A549 (cell line): ENCODE results near the gene EFHD2. TPM values are rescaled to one million over a fixed set of nuclear protein-coding genes. Genes with fewer than 3 reads are reported as not detected.

ENCODE experiments used
- ATAC-seq, 2 experiments: fragments of 200-7000 bp in 1 of 2; fragments of >200 bp in 1 of 2; cut with Nextera tagmentation in 1 of 2; cut with Tn5 transposase in 1 of 2; 3 replicates each; pipeline versions ENCODE4 v1.8.0 to v1.9.1; 2018 to 2020; ENCODE audit warnings: mild to moderate bottlenecking in 1 of 2, moderate library complexity in 1 of 2
- CTCF ChIA-PET: fragments of 300-600 bp; sonication (Branson Sonifier 250); formaldehyde crosslinking; extraction: SDS; loops from one replicate; lab custom pipeline; 2021; ENCODE audit warnings: antibody characterized with exemption, inconsistent platforms; lab: Yijun Ruan, JAX
- POLR2A ChIA-PET: fragments of 350-600 bp; formaldehyde crosslinking; extraction: SDS; loops from one replicate; lab custom pipeline; 2021; ENCODE audit warnings: antibody characterized with exemption, inconsistent platforms; lab: Yijun Ruan, JAX
- DNase-seq, 2 experiments: peaks; one replicate each; pipeline versions ENCODE4 v3.0.0 to v3.0.0-alpha.2; 2011 to 2016; ENCODE audit warnings: low read depth in 1 of 2, low spot score in 1 of 2
- FAIRE-seq: peaks from 2 replicates; lab custom pipeline; 2011; peaks lifted over from hg19 to GRCh38; lab: Jason Lieb, UNC
- H3K27ac ChIP-seq, 2 experiments: fragments of >200 bp; sonication (Bioruptor Twin); formaldehyde crosslinking; 3 replicates each; pipeline ENCODE4 v1.5.1; 2016 to 2017
- H3K4me1 ChIP-seq: fragments of >200 bp; sonication (Bioruptor Twin); formaldehyde crosslinking; 3 replicates; pipeline ENCODE4 v1.6.1; 2016
- H3K4me2 ChIP-seq: fragments of >200 bp; sonication (Bioruptor Twin); formaldehyde crosslinking; 3 replicates; pipeline ENCODE4 v1.6.1; 2016
- H3K4me3 ChIP-seq: fragments of >200 bp; sonication (Bioruptor Twin); formaldehyde crosslinking; 3 replicates; pipeline ENCODE4 v1.5.1; 2016
- H3K9me3 ChIP-seq: fragments of >200 bp; sonication (Bioruptor Twin); formaldehyde crosslinking; 3 replicates; pipeline ENCODE4 v1.6.1; 2016
- BCL3 ChIP-seq: fragments of >200 bp; sonication (Bioruptor Twin); formaldehyde crosslinking; IDR thresholded peaks from 3 replicates; pipeline ENCODE4 v1.6.1; 2016
- CBX8 ChIP-seq: fragments of 200-600 bp; sonication (generic); IDR thresholded peaks from 2 replicates; pipeline ENCODE4 v1.6.1; 2016
- EP300 ChIP-seq, 2 experiments: fragments of >200 bp; sonication (Bioruptor Twin); formaldehyde crosslinking; IDR thresholded peaks; 2 replicates in 1 of 2; 3 replicates in 1 of 2; pipeline ENCODE4 v1.6.1; 2016 to 2017
- GATA3 ChIP-seq: IDR thresholded peaks from 2 replicates; pipeline ENCODE4 v1.6.1; 2012; ENCODE audit warnings: borderline replicate concordance
- HDAC2 ChIP-seq: fragments of 200-600 bp; sonication (generic); IDR thresholded peaks from 2 replicates; pipeline ENCODE4 v1.6.1; 2016
- HEYL ChIP-seq: fragments of 250-450 bp; sonication (Bioruptor Pico); IDR thresholded peaks from 2 replicates; pipeline ENCODE4 v1.8.0; 2021; ENCODE audit warnings: mild to moderate bottlenecking, moderate library complexity
- JUN ChIP-seq, 2 experiments: fragments of >200 bp; sonication (Bioruptor Twin); formaldehyde crosslinking; IDR thresholded peaks; 2 replicates in 1 of 2; 3 replicates in 1 of 2; pipeline ENCODE4 v1.6.1; 2016 to 2017
- MAX ChIP-seq: IDR thresholded peaks from 2 replicates; pipeline ENCODE4 v1.6.1; 2012
- MYC ChIP-seq: IDR thresholded peaks from 2 replicates; pipeline ENCODE4 v1.6.1; 2012; ENCODE audit warnings: mild to moderate bottlenecking, inconsistent platforms, low read length, improper control_type of control experiment, borderline replicate concordance
- NPAS2 ChIP-seq: fragments of 250-450 bp; sonication (Bioruptor Pico); IDR thresholded peaks from 2 replicates; pipeline ENCODE4 v1.8.0; 2022; ENCODE audit warnings: mild to moderate bottlenecking, moderate library complexity, borderline replicate concordance
- PHF8 ChIP-seq: fragments of 200-600 bp; sonication (generic); IDR thresholded peaks from 2 replicates; pipeline ENCODE4 v1.6.1; 2016; ENCODE audit warnings: low read depth, mild to moderate bottlenecking, antibody characterized with exemption, moderate library complexity, borderline replicate concordance
- POLR2A ChIP-seq: IDR thresholded peaks from 2 replicates; pipeline ENCODE4 v1.6.1; 2012; ENCODE audit warnings: mild to moderate bottlenecking, low read length
- RAD21 ChIP-seq, 2 experiments: fragments of >200 bp in 1 of 2; sonication (Bioruptor Twin) in 1 of 2; formaldehyde crosslinking in 1 of 2; IDR thresholded peaks in 1 of 2; conservative IDR thresholded peaks in 1 of 2; 2 replicates in 1 of 2; 3 replicates in 1 of 2; pipeline ENCODE4 v1.6.1; 2012 to 2018; ENCODE audit warnings: inconsistent platforms in 1 of 2
- SMC3 ChIP-seq: fragments of >200 bp; sonication (Bioruptor Twin); formaldehyde crosslinking; IDR thresholded peaks from 3 replicates; pipeline ENCODE4 v1.6.1; 2018; ENCODE audit warnings: inconsistent platforms
- TP53 ChIP-seq: fragments of 250-450 bp; sonication (Bioruptor Pico); IDR thresholded peaks from 2 replicates; pipeline ENCODE4 v1.5.0; 2021; ENCODE audit warnings: mild to moderate bottlenecking, moderate library complexity
- USF2 ChIP-seq: fragments of 450-650 bp; IDR thresholded peaks from 2 replicates; pipeline ENCODE4 v1.6.1; 2014; ENCODE audit warnings: antibody characterized with exemption
- ZFP36 ChIP-seq: fragments of 450-650 bp; IDR thresholded peaks from 2 replicates; pipeline ENCODE4 v1.6.1; 2014; ENCODE audit warnings: borderline replicate concordance; ENCODE audit not compliant: partially characterized antibody
- WGBS: methylation state at CpG from one replicate; pipeline ENCODE4 v1.1.6; 2017; ENCODE audit errors: missing lambda C conversion rate; 5-methylcytosine and 5-hydroxymethylcytosine counted together
- polyA minus RNA-seq: library from RNA; depleted of rRNA, polyadenylated mRNA; stranded (reverse); fragments of >200 nt; gene quantifications from 2 replicates; pipeline ENCODE4 v1.2.3, GENCODE V29; 2011; rRNA and poly(A)+ RNA removed
- polyA plus RNA-seq, 4 experiments: library from polyadenylated mRNA; depleted of rRNA in 3 of 4; stranded (reverse); fragments of >200 nt; fragmentation: RNase III in 1 of 4; extraction: RNeasy Plus Mini Kit Qiagen cat#74134 plus additional on column Dnase treatment in 1 of 4; gene quantifications; 2 replicates in 3 of 4; 3 replicates in 1 of 4; pipeline ENCODE4 v1.2.3, GENCODE V29; 2011 to 2017
- TF ChIP-seq, protein P1 (sequence below): IDR thresholded peaks from 2 replicates; pipeline ENCODE4 v1.6.1; 2012

Gene EFHD2, protein sequence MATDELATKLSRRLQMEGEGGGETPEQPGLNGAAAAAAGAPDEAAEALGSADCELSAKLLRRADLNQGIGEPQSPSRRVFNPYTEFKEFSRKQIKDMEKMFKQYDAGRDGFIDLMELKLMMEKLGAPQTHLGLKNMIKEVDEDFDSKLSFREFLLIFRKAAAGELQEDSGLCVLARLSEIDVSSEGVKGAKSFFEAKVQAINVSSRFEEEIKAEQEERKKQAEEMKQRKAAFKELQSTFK
- 26.5 and 33.1 TPM in 2 replicates for polyA plus RNA-seq (2011; rRNA removed)
- 138 and 184 TPM in 2 replicates for polyA plus RNA-seq (2012; cell fraction: cytosol; rRNA removed)
- polyA plus RNA-seq (2012; cell fraction: nucleus; rRNA removed) = 145 and 165 TPM in 2 replicates
- polyA plus RNA-seq (2017; fragmentation: RNase III; extraction: RNeasy Plus Mini Kit Qiagen cat#74134 plus additional on column Dnase treatment) = 96.2 to 127 TPM (median 108 TPM) in 3 replicates
- 10.8 and 19.0 TPM in 2 replicates for polyA minus RNA-seq

DNA sequence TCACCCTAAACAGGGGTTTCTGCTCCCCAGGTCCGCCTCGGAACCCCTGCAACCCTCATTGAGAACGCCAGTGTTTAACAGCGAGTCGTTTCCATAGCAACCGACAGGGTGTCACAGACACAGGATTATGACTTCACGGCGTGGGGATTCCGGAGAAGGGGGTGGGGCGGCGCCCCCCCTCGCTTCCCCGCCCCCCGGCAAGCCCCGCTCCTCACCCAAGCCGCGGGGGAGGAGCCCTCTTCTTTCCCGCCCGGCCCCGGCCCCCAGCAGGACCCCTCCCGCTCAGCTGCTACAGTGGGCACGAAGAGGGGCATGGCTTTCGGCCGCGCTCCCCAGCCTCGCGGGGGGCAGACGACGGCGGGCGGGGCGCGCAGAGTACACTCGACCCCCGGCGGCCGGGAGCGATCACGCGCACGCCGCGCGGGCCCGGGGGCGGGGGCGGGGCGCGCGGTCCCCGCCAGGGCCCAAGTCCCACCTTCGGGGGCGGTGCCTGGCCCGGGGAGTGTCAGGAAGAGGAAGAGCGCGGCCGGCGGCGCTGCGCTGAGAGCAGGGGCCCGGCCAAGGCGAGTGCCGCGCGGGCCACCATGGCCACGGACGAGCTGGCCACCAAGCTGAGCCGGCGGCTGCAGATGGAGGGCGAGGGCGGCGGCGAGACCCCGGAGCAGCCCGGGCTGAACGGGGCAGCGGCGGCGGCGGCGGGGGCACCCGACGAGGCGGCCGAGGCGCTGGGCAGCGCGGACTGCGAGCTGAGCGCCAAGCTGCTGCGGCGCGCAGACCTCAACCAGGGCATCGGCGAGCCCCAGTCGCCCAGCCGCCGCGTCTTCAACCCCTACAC lies at the start of gene EFHD2:
Gene EFHD2 (plus strand): TSS at position 501 of the 835 bp plus-strand sequence. CDS start 84 bp downstream, at position 585.
- ChIA-PET POLR2A (interaction anchor here (0.6 to 1.2 kb wide), 5 partner anchors 17 to 86 kb away, joined by 3 to 7 read pairs (median 5); no protein-coding TSS in a partner anchor), CTCF (interaction anchor here (1.0 to 1.8 kb wide), 3 partner anchors 18 to 86 kb away, joined by 3 to 9 read pairs (median 4); no protein-coding TSS in a partner anchor)
- DNase-seq = peak; percentile 79
- 0% methylated on average over 1 of the region's 99 CpGs for WGBS
- TF ChIP-seq USF2 (no peak), RAD21 (conservative IDR thresholded peaks at IDR 0.05 in 1 of 2, IDR thresholded peaks at IDR 0.05 in 1 of 2) (peak in 1 of 2 experiments; percentile 26; a peak in 2 of 5 replicates), BCL3 (no peak; the same call in 2 of the 3 replicates), MYC (no peak), HDAC2 (no peak), PHF8 (peak; percentile 40; the same call in 1 of the 2 replicates), POLR2A (peak; percentile 82), JUN (IDR thresholded peaks at IDR 0.05) (peak in 1 of 2 experiments; percentile 56; a peak in 2 of 5 replicates), HEYL (CRISPR knock-in tag) (no peak), MAX (no peak; the same call in 1 of the 2 replicates)
- TF ChIP-seq, protein P1, sequence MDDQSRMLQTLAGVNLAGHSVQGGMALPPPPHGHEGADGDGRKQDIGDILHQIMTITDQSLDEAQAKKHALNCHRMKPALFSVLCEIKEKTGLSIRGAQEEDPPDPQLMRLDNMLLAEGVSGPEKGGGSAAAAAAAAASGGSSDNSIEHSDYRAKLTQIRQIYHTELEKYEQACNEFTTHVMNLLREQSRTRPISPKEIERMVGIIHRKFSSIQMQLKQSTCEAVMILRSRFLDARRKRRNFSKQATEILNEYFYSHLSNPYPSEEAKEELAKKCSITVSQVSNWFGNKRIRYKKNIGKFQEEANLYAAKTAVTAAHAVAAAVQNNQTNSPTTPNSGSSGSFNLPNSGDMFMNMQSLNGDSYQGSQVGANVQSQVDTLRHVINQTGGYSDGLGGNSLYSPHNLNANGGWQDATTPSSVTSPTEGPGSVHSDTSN = no peak
- peak within 1 kb of the TSS; percentile 97 for H3K4me3 ChIP-seq
- peaks cover 59% of the 10 kb centered on the region for H3K4me1 ChIP-seq
- peak within 1 kb of the TSS; percentile 99 for H3K4me2 ChIP-seq
- peak; percentile 77 to 87 for ATAC-seq
- peak within 1 kb of the TSS; percentile 95 to 97 for H3K27ac ChIP-seq
- no peak for FAIRE-seq
- H3K9me3 ChIP-seq = no peaks in the 10 kb centered on the region

DNA sequence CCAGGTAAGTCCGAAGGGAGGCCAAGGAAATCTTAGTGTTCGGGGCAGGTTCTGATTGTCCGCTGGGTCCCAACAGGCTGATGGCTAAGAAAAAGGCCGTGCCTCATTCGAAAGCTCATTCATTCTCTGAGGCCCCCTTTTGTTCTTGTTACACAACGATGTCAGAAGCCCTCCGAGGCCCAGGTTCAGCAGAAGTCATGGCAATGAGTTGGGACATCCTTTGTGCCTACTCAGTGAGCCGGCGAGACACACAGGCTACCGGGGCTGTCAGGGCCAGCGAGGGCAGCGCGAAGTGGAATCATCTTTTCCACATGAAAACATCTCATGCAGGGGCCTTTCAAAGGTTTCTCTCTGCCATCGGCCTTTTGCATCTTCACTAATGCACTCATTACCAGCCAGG lies 49.0 kb upstream of the EFHD2 start:
- POLR2A ChIA-PET = no interaction called here
- Histone ChIP-seq H3K4me1 (peaks cover 29% of the 10 kb centered on the region), H3K27ac (peak overlapping the region; percentile 50 to 96; a peak in 5 of 6 replicates), H3K4me3 (no peak overlapping the region), H3K9me3 (no peaks in the 10 kb centered on the region), H3K4me2 (no peak overlapping the region)
- no peak for ATAC-seq
- no peak for TF ChIP-seq GATA3
- CTCF ChIA-PET = interaction anchor here (1.0 to 1.3 kb wide), 4 partner anchors 10 to 38 kb away, joined by 3 read pairs; no protein-coding TSS in a partner anchor
- no peak for FAIRE-seq
- 95% methylated on average over 13 of the region's 14 CpGs for WGBS
- DNase-seq = no peak

- Histone ChIP-seq H3K27ac (peak overlapping the region in 1 of 2 experiments; percentile 96; a peak in 4 of 6 replicates), H3K4me3 (no peak overlapping the region), H3K4me2 (no peak overlapping the region), H3K4me1 (peaks cover 25% of the 10 kb centered on the region), H3K9me3 (no peaks in the 10 kb centered on the region)
- CTCF ChIA-PET = no interaction called here
- POLR2A ChIA-PET = no interaction called here
- FAIRE-seq (no peak), ATAC-seq (no peak), DNase-seq (no peak)
- WGBS = 92% methylated on average over 13 of the region's 13 CpGs
- no peak for TF ChIP-seq NPAS2
- TF ChIP-seq EP300 (IDR thresholded peaks at IDR 0.05) = no peak
- no peak for TF ChIP-seq BCL3
- TF ChIP-seq SMC3 = no peak
- TF ChIP-seq, protein P1 = no peak
- TF ChIP-seq TP53 (CRISPR knock-in tag) = no peak
- TF ChIP-seq CBX8 = no peak
- no peak for TF ChIP-seq ZFP36
Observed at GRCh38 chr1:15362096-15362736, 47.5 kb upstream of the EFHD2 start.
